GM12864 (cell line): Measurements from ENCODE around the gene KEL.

Experiments
- DNase-seq: peaks from one replicate; pipeline ENCODE4 v3.0.0-alpha.2; 2011; ENCODE audit warnings: low read depth
- H3K4me3 ChIP-seq: 2 replicates; pipeline ENCODE4 v1.5.1; 2011; ENCODE audit warnings: mild to moderate bottlenecking, low read depth, low read length, control low read depth
- TF ChIP-seq, protein P1 (sequence below): IDR thresholded peaks from 2 replicates; pipeline ENCODE4 v1.5.1; 2011; ENCODE audit warnings: low read depth, mild to moderate bottlenecking, moderate library complexity, low read length, control low read depth, inconsistent platforms; ENCODE audit errors: missing control alignments

KEL gene

GRCh38 chr7:142904128-142904527 is 58.0 kb downstream of the KEL start:
- TF ChIP-seq, protein P1, sequence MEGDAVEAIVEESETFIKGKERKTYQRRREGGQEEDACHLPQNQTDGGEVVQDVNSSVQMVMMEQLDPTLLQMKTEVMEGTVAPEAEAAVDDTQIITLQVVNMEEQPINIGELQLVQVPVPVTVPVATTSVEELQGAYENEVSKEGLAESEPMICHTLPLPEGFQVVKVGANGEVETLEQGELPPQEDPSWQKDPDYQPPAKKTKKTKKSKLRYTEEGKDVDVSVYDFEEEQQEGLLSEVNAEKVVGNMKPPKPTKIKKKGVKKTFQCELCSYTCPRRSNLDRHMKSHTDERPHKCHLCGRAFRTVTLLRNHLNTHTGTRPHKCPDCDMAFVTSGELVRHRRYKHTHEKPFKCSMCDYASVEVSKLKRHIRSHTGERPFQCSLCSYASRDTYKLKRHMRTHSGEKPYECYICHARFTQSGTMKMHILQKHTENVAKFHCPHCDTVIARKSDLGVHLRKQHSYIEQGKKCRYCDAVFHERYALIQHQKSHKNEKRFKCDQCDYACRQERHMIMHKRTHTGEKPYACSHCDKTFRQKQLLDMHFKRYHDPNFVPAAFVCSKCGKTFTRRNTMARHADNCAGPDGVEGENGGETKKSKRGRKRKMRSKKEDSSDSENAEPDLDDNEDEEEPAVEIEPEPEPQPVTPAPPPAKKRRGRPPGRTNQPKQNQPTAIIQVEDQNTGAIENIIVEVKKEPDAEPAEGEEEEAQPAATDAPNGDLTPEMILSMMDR = no peak
- no peak for DNase-seq
- H3K4me3 ChIP-seq = no peak overlapping the region

DNA sequence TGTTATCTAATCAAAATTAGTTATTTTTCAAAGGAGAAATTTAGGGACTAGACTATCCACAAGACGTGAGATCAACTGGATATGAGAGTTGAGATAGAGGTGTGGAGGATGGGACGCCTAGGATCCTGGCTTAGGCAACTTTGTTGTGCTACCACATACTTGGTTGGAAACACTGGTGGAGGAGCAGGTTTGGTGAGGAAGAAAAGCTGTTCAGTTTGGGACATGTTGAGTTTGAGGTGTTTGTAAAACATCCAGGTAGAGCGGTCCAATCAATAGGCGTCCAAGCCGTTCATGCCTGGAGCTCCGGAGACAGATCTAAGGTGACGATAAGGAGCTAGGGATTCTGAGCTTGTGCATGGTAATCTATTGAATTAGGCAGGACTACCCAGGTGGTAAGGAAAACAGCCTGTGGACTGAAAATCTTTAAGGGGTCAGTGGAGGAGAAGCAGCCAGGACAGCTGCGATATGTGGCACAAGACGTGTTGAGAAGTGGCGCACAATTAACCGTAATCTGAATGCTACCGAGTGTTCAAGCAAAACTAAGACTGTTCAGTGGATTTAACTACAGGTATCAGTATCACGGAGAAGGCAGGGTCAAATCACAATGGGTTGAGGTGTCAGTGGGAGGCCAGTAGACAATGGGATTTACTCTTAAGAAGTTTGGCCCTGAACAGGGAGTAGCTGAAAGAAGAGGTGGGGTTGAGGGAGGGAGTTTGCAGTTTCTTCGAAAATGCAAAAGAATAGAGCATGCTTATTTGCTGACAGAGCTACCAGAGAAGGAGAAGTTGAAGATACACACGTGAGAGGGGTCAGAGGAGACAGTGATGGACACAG is 60.5 kb downstream of the KEL start:
- TF ChIP-seq, protein P1 = no peak
- no peak overlapping the region for H3K4me3 ChIP-seq
- DNase-seq = no peak

DNA sequence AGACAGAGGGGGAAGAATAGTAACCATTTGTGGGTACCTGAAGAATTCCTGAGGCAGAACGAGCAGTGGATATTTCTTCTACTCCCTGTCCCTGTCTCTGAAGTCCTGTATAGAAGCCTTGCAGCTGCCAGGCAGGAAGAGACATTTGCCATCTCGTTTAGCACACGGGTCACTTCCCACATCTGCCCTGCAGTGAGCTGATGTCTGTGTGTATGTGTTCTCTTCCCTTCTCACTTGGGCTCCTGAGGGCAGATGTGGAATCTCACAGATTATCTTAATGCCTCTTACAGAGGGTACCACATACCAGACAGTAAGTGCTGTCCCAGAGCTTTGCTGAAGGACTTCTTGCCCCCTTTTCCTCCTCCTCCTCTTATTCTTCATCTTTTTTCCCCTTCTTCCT is 62.5 kb downstream of the KEL start:
- TF ChIP-seq, protein P1 = no peak
- H3K4me3 ChIP-seq = no peak overlapping the region
- DNase-seq = no peak

GRCh38 chr7:142898377-142899170 is 63.6 kb downstream of the KEL start:
- no peak for DNase-seq
- TF ChIP-seq, protein P1 = no peak
- no peak overlapping the region for H3K4me3 ChIP-seq

DNA sequence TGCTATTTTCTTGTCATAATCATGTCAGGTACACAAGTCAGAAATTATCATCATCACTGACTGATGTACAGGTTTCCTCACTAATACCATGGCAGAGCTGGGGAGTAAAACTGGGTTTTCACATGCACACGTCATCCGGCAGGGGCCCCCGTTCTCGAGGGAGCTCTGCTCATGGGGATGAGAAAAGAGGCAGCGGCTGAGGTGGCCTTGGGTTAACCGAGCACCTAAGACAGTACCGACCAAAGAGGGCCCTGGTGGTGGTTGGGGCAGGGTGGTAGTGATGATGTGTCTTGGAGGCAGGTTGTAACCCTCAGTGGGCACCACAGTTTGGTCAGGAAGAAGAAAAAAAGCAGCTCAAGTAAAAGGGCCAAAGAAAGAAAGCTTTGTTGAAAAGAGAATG is 64.5 kb downstream of the KEL start:
- TF ChIP-seq, protein P1 = no peak
- DNase-seq = no peak
- no peak overlapping the region for H3K4me3 ChIP-seq

DNA sequence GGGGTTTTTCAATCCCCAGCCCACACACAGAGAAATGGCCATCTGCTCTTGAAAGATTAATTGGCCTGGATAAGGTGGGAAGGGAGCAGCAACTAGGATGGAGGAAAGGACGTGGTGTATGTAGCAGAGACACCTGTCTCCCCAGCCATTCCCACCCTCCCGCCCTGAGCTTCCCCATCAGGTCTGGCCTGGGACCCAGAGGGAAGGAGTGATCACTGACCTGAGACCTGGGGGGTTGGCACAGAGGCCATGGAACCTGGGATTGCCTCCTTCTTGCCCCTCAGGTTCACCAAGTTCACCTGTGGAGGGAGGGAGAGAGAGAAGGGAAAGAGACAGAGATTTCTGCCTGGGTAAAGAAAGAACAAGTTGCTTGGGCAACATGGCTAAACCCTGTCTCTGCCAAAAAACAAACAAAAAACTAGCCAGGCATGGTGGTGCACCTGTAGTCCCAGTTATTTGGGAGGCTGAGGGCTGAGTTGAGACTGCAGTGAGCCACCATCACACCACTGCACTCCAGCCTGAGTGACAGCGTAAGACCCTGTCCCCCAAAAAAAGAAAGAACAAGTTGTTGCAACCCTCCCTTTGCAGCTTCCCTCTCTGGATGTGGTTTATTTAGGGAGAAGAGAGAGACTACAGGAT is 65.3 kb downstream of the KEL start:
- TF ChIP-seq, protein P1 = no peak
- no peak for DNase-seq
- no peak overlapping the region for H3K4me3 ChIP-seq
